HuH-7.5 (cell line): ENCODE results near the gene BNIP2.

Source experiments
- DNase-seq: peaks from one replicate; pipeline ENCODE4 v3.0.0; 2011; ENCODE audit warnings: low spot score

The BNIP2 gene

DNA sequence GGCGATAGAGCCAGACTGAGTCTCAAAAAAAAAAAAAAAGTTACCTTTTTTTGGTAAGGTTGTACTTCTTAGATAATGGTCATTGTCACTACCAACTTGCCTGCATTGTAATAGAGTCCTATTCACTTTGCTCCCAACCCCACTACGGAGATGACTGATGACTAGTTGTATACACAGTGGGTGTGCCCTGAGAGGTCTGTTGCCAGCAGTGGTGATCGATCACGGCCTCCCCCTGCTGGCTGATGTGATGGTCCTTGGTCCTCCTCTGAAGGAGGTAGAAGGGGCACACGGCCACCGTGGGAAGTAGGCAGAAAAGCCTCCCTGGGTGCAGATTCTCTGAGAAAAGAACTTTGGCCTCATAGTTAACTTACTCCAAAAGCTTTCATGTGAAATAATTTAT lies 66.8 kb downstream of the BNIP2 start:
- DNase-seq, result peak; percentile 54

DNA sequence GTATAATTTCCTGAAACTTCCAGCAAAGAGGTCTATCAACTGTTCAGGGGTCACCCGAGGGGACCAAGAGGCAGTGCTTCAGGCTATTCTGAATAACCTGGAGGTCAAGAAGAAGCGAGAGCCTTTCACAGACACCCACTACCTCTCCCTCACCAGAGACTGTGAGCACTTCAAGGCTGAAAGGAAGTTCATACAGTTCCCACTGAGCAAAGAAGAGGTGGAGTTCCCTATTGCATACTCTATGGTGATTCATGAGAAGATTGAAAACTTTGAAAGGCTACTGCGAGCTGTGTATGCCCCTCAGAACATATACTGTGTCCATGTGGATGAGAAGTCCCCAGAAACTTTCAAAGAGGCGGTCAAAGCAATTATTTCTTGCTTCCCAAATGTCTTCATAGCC lies 70.7 kb downstream of the BNIP2 start:
- no peak for DNase-seq

DNA sequence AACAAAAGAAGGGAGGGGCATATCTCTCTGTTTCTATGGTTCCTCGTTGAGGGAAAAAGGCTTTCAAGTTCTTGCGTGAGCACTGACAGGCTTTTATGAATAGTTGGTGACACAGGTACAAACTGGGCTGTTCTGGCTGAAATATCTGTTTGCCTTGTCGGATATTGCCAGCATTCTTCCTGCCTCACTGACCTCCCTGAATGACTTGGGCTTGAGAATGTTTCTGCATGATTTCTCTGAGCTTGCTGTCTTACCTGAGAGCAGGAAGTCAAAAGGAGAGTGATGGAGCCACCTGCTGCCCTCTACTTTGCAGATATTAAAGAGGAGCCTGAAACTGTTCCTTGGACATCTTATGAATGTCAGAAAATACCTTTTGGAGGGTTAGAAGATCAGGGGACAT lies 72.7 kb downstream of the BNIP2 start:
- DNase-seq, result no peak

DNA sequence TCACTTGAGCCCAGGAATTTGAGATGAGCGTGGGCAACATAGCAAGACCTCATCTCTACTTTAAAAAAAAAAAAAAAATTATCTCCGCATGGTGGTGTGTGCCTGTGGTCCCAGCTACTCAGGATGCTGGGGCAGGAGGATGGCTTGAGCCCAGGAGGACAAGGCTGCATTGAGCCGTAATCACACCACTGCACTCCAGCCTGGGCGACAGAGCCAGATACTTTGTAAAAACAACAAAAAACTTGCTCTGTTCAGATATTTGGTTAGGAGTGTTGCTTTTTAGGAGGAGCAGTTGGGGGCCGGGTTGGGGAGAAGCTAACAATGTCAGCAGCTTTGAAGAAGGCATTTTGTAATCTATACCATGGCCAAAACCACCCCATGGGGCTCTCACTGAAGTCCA lies 73.5 kb downstream of the BNIP2 start:
- no peak for DNase-seq

DNA sequence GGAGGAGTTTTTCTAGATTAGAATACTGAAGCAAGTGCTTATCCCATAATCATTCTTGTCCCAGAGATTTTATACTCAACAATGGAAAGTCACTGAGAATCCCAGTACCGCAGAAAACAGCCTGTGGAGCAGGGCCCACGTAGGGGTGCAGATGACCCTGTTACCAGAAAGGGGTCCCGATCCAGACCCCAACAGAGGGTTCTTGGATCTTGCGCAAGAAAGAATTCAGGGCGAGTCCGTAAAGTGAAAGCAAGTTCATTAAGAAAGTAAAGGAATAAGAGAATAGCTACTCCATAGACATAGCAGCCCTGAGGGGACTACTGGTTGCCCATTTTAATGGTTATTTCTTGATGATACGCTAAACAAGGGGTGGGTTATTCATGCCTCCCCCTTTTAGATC lies 75.0 kb downstream of the BNIP2 start:
- no peak for DNase-seq

DNA sequence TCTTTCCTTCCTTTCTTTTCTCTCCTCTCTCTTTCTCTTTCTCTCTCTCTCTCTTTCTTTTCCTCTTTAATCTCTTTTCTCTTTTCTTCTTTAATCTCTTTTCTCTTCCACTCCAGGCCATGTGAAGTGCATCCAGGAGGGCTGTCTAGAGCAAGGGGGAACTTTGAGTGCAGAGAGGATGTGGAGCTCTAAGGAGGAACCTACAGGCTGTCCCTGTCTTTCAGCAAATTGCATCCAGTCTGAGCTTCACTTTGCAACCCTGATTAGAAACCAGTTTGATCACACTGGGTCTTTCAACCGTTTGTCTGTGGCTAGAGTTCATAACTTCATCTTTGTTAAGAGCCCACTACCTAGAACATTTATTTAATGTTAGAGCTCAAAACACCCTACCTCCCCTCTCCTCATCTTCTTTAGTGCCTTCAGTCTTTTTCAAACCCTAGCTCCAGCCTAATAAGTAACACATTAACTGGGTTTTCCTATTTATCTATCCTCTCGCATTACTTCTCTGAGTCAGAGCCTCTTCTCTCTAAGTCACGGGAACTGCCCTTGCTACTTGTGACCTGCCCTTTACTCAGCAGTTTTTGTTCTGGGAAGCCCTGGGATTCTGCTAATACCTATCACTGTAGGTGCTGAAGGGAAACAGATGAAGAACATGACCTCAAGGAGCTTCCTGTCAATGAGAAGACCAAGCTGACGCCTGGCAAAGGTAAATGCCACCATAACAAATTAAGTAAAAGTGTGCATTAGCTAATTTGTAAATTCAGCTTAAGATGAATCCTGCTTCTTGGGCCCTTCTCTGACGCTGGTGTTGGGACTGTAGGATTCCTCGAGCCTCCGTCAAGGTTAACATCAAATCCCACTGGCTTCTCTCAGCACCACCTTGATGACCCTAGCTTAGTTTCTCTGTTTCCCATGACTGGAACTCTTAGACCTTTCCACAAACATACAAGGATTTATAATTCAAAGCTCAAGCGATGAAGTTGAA lies 77.6 kb downstream of the BNIP2 start, which contains the start of gene GCNT3:
Gene GCNT3 (plus strand): TSS at position 508 of the 985 bp plus-strand sequence. CDS start 6,456 bp downstream, outside the sequence.
- peak; percentile 49 for DNase-seq

- DNase-seq, result no peak
These were observed 79.1 kb downstream of the BNIP2 start for GRCh38 chr15:59609730-59610712.
